Suprapubic skin (tissue), 4 donors: ENCODE data around the gene INSC. TPM values are rescaled to one million over a fixed set of nuclear protein-coding genes. Genes with fewer than 3 reads are reported as not detected.

ENCODE experiments used
- DNase-seq, 2 donors: peaks; one replicate each; pipeline ENCODE4 v3.0.0-alpha.2; 2019; ENCODE audit warnings: low spot score in 2 of 2
- H3K27ac ChIP-seq: fragments of 200-600 bp; sonication (generic); one replicate; pipeline ENCODE4 v1.5.1; 2019
- H3K27me3 ChIP-seq: fragments of 200-600 bp; sonication (generic); one replicate; pipeline ENCODE4 v1.5.1; 2019
- H3K36me3 ChIP-seq: fragments of 200-600 bp; sonication (generic); one replicate; pipeline ENCODE4 v1.5.1; 2019
- H3K4me1 ChIP-seq: fragments of 200-600 bp; sonication (generic); one replicate; pipeline ENCODE4 v1.5.1; 2019
- H3K4me3 ChIP-seq: fragments of 200-600 bp; sonication (generic); one replicate; pipeline ENCODE4 v1.5.1; 2019; ENCODE audit warnings: mild to moderate bottlenecking
- H3K9me3 ChIP-seq: fragments of 200-600 bp; sonication (generic); one replicate; pipeline ENCODE4 v1.5.1; 2019
- CTCF ChIP-seq, 2 donors: fragments of 200-600 bp in 1 of 2; fragments of 450-650 bp in 1 of 2; sonication (generic) in 1 of 2; IDR thresholded peaks; one replicate each; pipeline ENCODE4 v1.5.1; 2016 to 2019; ENCODE audit warnings: antibody characterized with exemption in 2 of 2, mild to moderate bottlenecking in 1 of 2, moderate library complexity in 1 of 2
- EP300 ChIP-seq: sonication (generic); formaldehyde crosslinking; IDR thresholded peaks from one replicate; pipeline ENCODE4 v1.6.1; 2017; ENCODE audit warnings: antibody characterized with exemption
- POLR2A ChIP-seq, 2 donors: fragments of 450-650 bp; IDR thresholded peaks; one replicate each; pipeline ENCODE4 v1.6.1; 2017; ENCODE audit warnings: antibody characterized with exemption in 2 of 2, mild to moderate bottlenecking in 2 of 2, moderate library complexity in 2 of 2
- POLR2AphosphoS5 ChIP-seq, 3 donors: sonication (generic); formaldehyde crosslinking; IDR thresholded peaks; one replicate each; pipeline ENCODE4 v1.6.1; 2017; ENCODE audit warnings: antibody characterized with exemption in 3 of 3
- WGBS: methylation state at CpG from one replicate; pipeline ENCODE4 v1.1.5; 2018; 5-methylcytosine and 5-hydroxymethylcytosine counted together
- total RNA-seq, 4 donors: library from RNA; depleted of rRNA; stranded (reverse); fragments of >200 nt; gene quantifications; one replicate each; pipeline ENCODE4 v1.1.0, GENCODE V29; 2016

Gene INSC
- total RNA-seq, 4 donors from 2014 or later: 0.16 to 0.34 (median 0.32) TPM; not detected in 1

GRCh38 chr11:15216678-15217077 is 102.0 kb downstream of the INSC start:
- H3K4me3 ChIP-seq: no peak overlapping the region
- no peaks in the 10 kb centered on the region for H3K36me3 ChIP-seq
- H3K9me3 ChIP-seq: no peaks in the 10 kb centered on the region
- no peaks in the 10 kb centered on the region for H3K27me3 ChIP-seq
- H3K4me1 ChIP-seq: no peaks in the 10 kb centered on the region
- no peak overlapping the region for H3K27ac ChIP-seq
- DNase-seq: no peak
- TF ChIP-seq POLR2AphosphoS5 (IDR thresholded peaks at IDR 0.05): no peak

- 77% methylated on average over 4 of the region's 4 CpGs for WGBS
- no peaks in the 10 kb centered on the region for H3K9me3 ChIP-seq
- H3K4me3 ChIP-seq: no peak overlapping the region
- no peak for DNase-seq
- no peaks in the 10 kb centered on the region for H3K4me1 ChIP-seq
- no peak for TF ChIP-seq EP300
- TF ChIP-seq POLR2A (IDR thresholded peaks at IDR 0.05): no peak
- no peak for TF ChIP-seq POLR2AphosphoS5 (IDR thresholded peaks at IDR 0.05)
- no peak for TF ChIP-seq CTCF (IDR thresholded peaks at IDR 0.05)
- H3K27ac ChIP-seq: no peak overlapping the region
- H3K27me3 ChIP-seq: no peaks in the 10 kb centered on the region
- no peaks in the 10 kb centered on the region for H3K36me3 ChIP-seq
These were observed 102.7 kb downstream of the INSC start for GRCh38 chr11:15217416-15217815.

GRCh38 chr11:15222777-15223176 is 108.1 kb downstream of the INSC start:
- H3K4me1 ChIP-seq: no peaks in the 10 kb centered on the region
- 89% methylated on average over 1 of the region's 1 CpG for WGBS
- no peaks in the 10 kb centered on the region for H3K9me3 ChIP-seq
- no peak overlapping the region for H3K4me3 ChIP-seq
- no peak overlapping the region for H3K27ac ChIP-seq
- no peak for TF ChIP-seq CTCF (IDR thresholded peaks at IDR 0.05)
- no peak for TF ChIP-seq EP300
- TF ChIP-seq POLR2A (IDR thresholded peaks at IDR 0.05): no peak
- TF ChIP-seq POLR2AphosphoS5 (IDR thresholded peaks at IDR 0.05): no peak
- DNase-seq: no peak
- no peaks in the 10 kb centered on the region for H3K27me3 ChIP-seq
- H3K36me3 ChIP-seq: no peaks in the 10 kb centered on the region

GRCh38 chr11:15223318-15223717 is 108.6 kb downstream of the INSC start:
- WGBS: 73% methylated on average over 1 of the region's 1 CpG

GRCh38 chr11:15224466-15224865 is 109.7 kb downstream of the INSC start:
- TF ChIP-seq POLR2A (IDR thresholded peaks at IDR 0.05): no peak
- no peak for TF ChIP-seq EP300
- no peak for TF ChIP-seq POLR2AphosphoS5 (IDR thresholded peaks at IDR 0.05)
- TF ChIP-seq CTCF (IDR thresholded peaks at IDR 0.05): no peak
- Histone ChIP-seq H3K27ac (no peak overlapping the region), H3K9me3 (no peaks in the 10 kb centered on the region), H3K27me3 (no peaks in the 10 kb centered on the region), H3K36me3 (no peaks in the 10 kb centered on the region), H3K4me1 (no peaks in the 10 kb centered on the region), H3K4me3 (no peak overlapping the region)
- no peak for DNase-seq
- 88% methylated on average over 3 of the region's 3 CpGs for WGBS

More at GRCh38 chr11:15223318-15223717, 108.6 kb downstream of the INSC start:
- H3K36me3 ChIP-seq: no peaks in the 10 kb centered on the region
- no peaks in the 10 kb centered on the region for H3K4me1 ChIP-seq
- DNase-seq: no peak
- H3K9me3 ChIP-seq: no peaks in the 10 kb centered on the region
- no peak overlapping the region for H3K27ac ChIP-seq
- no peak overlapping the region for H3K4me3 ChIP-seq
- no peaks in the 10 kb centered on the region for H3K27me3 ChIP-seq
- TF ChIP-seq POLR2A (IDR thresholded peaks at IDR 0.05) (no peak), EP300 (no peak), POLR2AphosphoS5 (IDR thresholded peaks at IDR 0.05) (no peak), CTCF (IDR thresholded peaks at IDR 0.05) (no peak)

- Histone ChIP-seq H3K36me3 (no peaks in the 10 kb centered on the region), H3K27ac (no peak overlapping the region), H3K27me3 (no peaks in the 10 kb centered on the region), H3K9me3 (no peaks in the 10 kb centered on the region), H3K4me3 (no peak overlapping the region), H3K4me1 (no peaks in the 10 kb centered on the region)
- TF ChIP-seq EP300 (no peak), CTCF (IDR thresholded peaks at IDR 0.05) (no peak), POLR2A (IDR thresholded peaks at IDR 0.05) (no peak), POLR2AphosphoS5 (IDR thresholded peaks at IDR 0.05) (no peak)
- no peak for DNase-seq
- WGBS: 100% methylated on average over 1 of the region's 1 CpG
These were observed 112.3 kb downstream of the INSC start for GRCh38 chr11:15227011-15227410.
